ENCODE results near the gene INSYN2B. TPM values are rescaled to one million over a fixed set of nuclear protein-coding genes. Genes with fewer than 3 reads are reported as not detected.
A peak's percentile ranks its signal among the peaks of the same experiment; 100 is the strongest.

The INSYN2B gene
- total and polyA plus RNA-seq, 2 of the 4 experiments (the other 2 are of a cell fraction): 9.1 to 33.5 TPM

DNA sequence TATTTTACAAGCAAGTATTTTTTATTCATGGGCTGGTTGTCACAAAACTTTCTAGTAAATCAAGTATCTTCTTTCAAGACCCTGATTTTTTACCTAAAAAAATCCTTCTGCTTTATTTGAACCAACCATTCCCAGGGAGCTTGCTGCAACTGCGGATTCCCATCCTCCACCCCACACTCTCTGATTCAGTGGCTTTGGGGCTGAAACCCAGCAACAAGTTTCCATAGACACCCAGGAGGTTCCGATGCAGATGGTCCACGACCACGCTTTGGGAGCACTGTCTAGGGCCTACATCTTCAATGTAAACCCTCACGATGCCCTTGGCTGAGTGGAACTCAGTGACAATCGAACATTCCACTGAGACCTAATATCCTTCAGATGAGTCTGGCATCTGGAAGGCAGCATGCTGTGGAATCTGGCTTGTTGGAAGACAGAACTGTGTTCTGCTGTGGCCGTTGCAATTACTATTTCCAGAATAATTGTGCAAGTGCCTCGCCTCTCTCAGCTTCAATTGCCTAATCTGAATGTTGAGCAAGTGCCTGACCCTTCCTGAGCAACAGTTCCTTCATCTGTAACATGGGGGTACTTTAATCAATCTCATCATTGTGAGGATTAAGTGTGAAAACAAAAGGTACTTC is 105.1 kb downstream of the INSYN2B start:
- peak; percentile 55 for ATAC-seq (ENCODE audit: low read depth)

More for the DNA sequence above, 105.1 kb downstream of the INSYN2B start:
- dilution Hi-C loops (cut with HindIII; ENCODE audit: low sequenced_read_pairs, unreplicated experiment) (no loop called here), in situ Hi-C loops (cut with MboI; ENCODE audit: low sequenced_read_pairs) (no loop called here), intact Hi-C loops (cut with micrococcal nuclease) (no loop called here)
- H4K20me1 ChIP-seq (ENCODE audit: insufficient read depth, low read length): no peaks in the 10 kb centered on the region
- no peak overlapping the region for H2BK120ac ChIP-seq (ENCODE audit: low read depth, low read length)
- peaks cover 1% of the 10 kb centered on the region; the same call in 1 of the 2 replicates for H3K36me3 ChIP-seq (ENCODE audit: control insufficient read depth, insufficient read depth, low read length)
- H3K4me1 ChIP-seq (ENCODE audit: control insufficient read depth, insufficient read depth, low read length): peaks cover 9% of the 10 kb centered on the region
- H3K27ac ChIP-seq (ENCODE audit: insufficient read depth, low read length): no peak overlapping the region
- no peak overlapping the region for H3K4me2 ChIP-seq (ENCODE audit: low read depth, low read length)
- DNase-seq: peak; percentile 23
- H3K18ac ChIP-seq (ENCODE audit: low read depth, low read length): no peak overlapping the region
- no peak overlapping the region for H3K4me3 ChIP-seq (ENCODE audit: insufficient read depth, low read depth, low read length)
- H3K79me1 ChIP-seq (ENCODE audit: low read depth in 1 of 2, low read length in 2 of 2): 0 out of 4 replicates have a peak, but pooled peaks cover 0 to 8% of the 10 kb centered on the region in 2 experiments
- H2AK5ac ChIP-seq (ENCODE audit: low read depth, low read length): peak overlapping the region; percentile 15; the same call in 1 of the 2 replicates
- H4K91ac ChIP-seq (ENCODE audit: insufficient read depth, low read depth, low read length): no peak overlapping the region; the same call in 1 of the 2 replicates
- no peak overlapping the region; the same call in 1 of the 2 replicates for H2BK20ac ChIP-seq (ENCODE audit: low read depth, low read length)
- no peak overlapping the region; the same call in 1 of the 2 replicates for H3K4ac ChIP-seq (ENCODE audit: low read depth, low read length)
- H3K27me3 ChIP-seq (ENCODE audit: control insufficient read depth, insufficient read depth, low read length): no peaks in the 10 kb centered on the region
- H4K8ac ChIP-seq (ENCODE audit: low read depth in 2 of 2, low read length in 2 of 2): peak overlapping the region in 1 of 2 experiments; percentile 27; a peak in 1 of 4 replicates
- H2AK9ac ChIP-seq (replicated peaks; ENCODE audit: low read depth, low read length, poor library complexity): no peak overlapping the region
- 0 out of 2 replicates have a peak, but pooled peaks cover 3% of the 10 kb centered on the region for H3K9me1 ChIP-seq (ENCODE audit: insufficient read depth, low read length)
- TF ChIP-seq RFX5 (IDR thresholded peaks at IDR 0.05; ENCODE audit: low read depth, low read length) (no peak), SMC3 (IDR thresholded peaks at IDR 0.05; ENCODE audit: low read depth, low read length) (no peak), CEBPB (IDR thresholded peaks at IDR 0.05; ENCODE audit: low read depth, low read length) (peak; percentile 58; the same call in 1 of the 2 replicates), MAFK (IDR thresholded peaks at IDR 0.05; ENCODE audit: low read depth, low read length) (no peak)
- no peak overlapping the region for H2BK15ac ChIP-seq (ENCODE audit: low read depth, low read length)
- no peaks in the 10 kb centered on the region for H3K9me3 ChIP-seq (ENCODE audit: control insufficient read depth, insufficient read depth, low read length)
- no TSS peak for BruUV-seq (replicated peaks)
- H3K9ac ChIP-seq (ENCODE audit: low read depth, low read length): no peak overlapping the region
- POLR2A ChIA-PET (ENCODE audit: unreplicated experiment): no interaction called here
- H3K56ac ChIP-seq (ENCODE audit: extremely low read depth, insufficient read depth, low read length): no peak overlapping the region
- CTCF ChIA-PET: interaction anchor here (3.2 kb wide), 1 partner anchor 105 kb away, joined by 16 read pairs; the partner anchor contains the start of gene INSYN2B
- H2AFZ ChIP-seq (replicated peaks; ENCODE audit: low read length, poor library complexity): no peak overlapping the region
- WGBS, 2 experiments (ENCODE audit: extremely low coverage in 2 of 2, insufficient read length in 1 of 2): 75% methylated on average over 2 of the region's 8 CpGs; no CpG with 5 or more reads in 1 of the 2 experiments
- H4K5ac ChIP-seq (ENCODE audit: low read depth, low read length): no peak overlapping the region
- no peak overlapping the region for H3K14ac ChIP-seq (replicated peaks; ENCODE audit: low read depth, low read length)
- H2BK5ac ChIP-seq (ENCODE audit: low read depth, low read length, poor library complexity, severe bottlenecking): peak overlapping the region; percentile 47
- H3K23ac ChIP-seq (ENCODE audit: low read depth, low read length): no peak overlapping the region; the same call in 1 of the 2 replicates
